HepG2 (cell line): Measurements from ENCODE around the gene CAMKK1. TPM values are rescaled to one million over a fixed set of nuclear protein-coding genes. Genes with fewer than 3 reads are reported as not detected.
"Not testable (repeated sequence)": the region's sequence is repeated elsewhere in the genome, so short reads cannot be mapped to it uniquely, and the experiment has no call there.

Experiments used
- ATAC-seq: fragments of 200-7000 bp; cut with Tn5 transposase; 3 replicates; pipeline ENCODE4 v1.9.1; 2020; ENCODE audit warnings: mild to moderate bottlenecking, moderate library complexity
- BruUV-seq: library from RNA; stranded (reverse); fragments of 400-500 nt; replicated peaks from 2 replicates; lab custom pipeline; 2021; lab: Mats Ljungman, UMichigan
- CTCF ChIA-PET: fragments of 300-600 bp; formaldehyde crosslinking; extraction: SDS; loops from one replicate; lab custom pipeline; 2021; ENCODE audit warnings: low total read pairs, inconsistent platforms, low intra/inter-chr PET ratio; lab: Yijun Ruan, JAX
- POLR2A ChIA-PET: fragments of 350-600 bp; sonication (Branson Sonifier 250); formaldehyde crosslinking; loops from one replicate; lab custom pipeline; 2020; ENCODE audit warnings: antibody characterized with exemption, inconsistent platforms; lab: Yijun Ruan, JAX
- DNase-seq: peaks from one replicate; pipeline ENCODE4 v3.0.0-alpha.2; 2015; ENCODE audit warnings: low spot score
- FAIRE-seq: peaks from 3 replicates; lab custom pipeline; 2011; peaks lifted over from hg19 to GRCh38; lab: Jason Lieb, UNC
- H2AFZ ChIP-seq: one replicate; pipeline ENCODE4 v1.6.1; 2011; ENCODE audit warnings: low read length, inconsistent platforms
- H3K27ac ChIP-seq: fragments of 300-600 bp; 3 replicates; pipeline ENCODE4 v1.8.0; 2011; ENCODE audit warnings: mixed run types, mild to moderate bottlenecking, mixed read lengths, low read length, inconsistent platforms; ENCODE audit not compliant: insufficient read depth; ENCODE audit errors: extremely low read length
- H3K27me3 ChIP-seq, 2 experiments: fragments of 200-600 bp in 1 of 2; 2 replicates in 1 of 2; 3 replicates in 1 of 2; pipeline versions ENCODE4 v1.6.0 to v1.8.0; 2011; ENCODE audit warnings: low read length in 2 of 2, mild to moderate bottlenecking in 2 of 2, moderate library complexity in 2 of 2, inconsistent platforms in 1 of 2; ENCODE audit not compliant: insufficient read depth in 2 of 2, control insufficient read depth in 1 of 2
- H3K36me3 ChIP-seq, 2 experiments: fragments of 200-600 bp in 1 of 2; replicated peaks in 1 of 2; 2 replicates in 1 of 2; 3 replicates in 1 of 2; pipeline versions ENCODE4 v1.5.1 to v1.8.0; 2011; ENCODE audit warnings: low read length in 2 of 2, inconsistent platforms in 1 of 2; ENCODE audit not compliant: insufficient read depth in 2 of 2, control insufficient read depth in 1 of 2
- H3K4me1 ChIP-seq: 2 replicates; pipeline ENCODE4 v1.5.1; 2012; ENCODE audit warnings: low read length, inconsistent platforms; ENCODE audit not compliant: insufficient read depth
- H3K4me2 ChIP-seq: 2 replicates; pipeline ENCODE4 v1.6.0; 2011; ENCODE audit warnings: low read depth, low read length, inconsistent platforms
- H3K4me3 ChIP-seq, 3 experiments: fragments of 200-600 bp in 1 of 3; sonication (generic), shearing (Covaris generic) in 1 of 3; replicated peaks in 1 of 3; 2 replicates each; pipeline ENCODE4 v1.5.1; 2011 to 2016; ENCODE audit warnings: low read length in 3 of 3, inconsistent platforms in 2 of 3, low read depth in 2 of 3, mild to moderate bottlenecking in 2 of 3, control low read depth in 1 of 3, mixed read lengths in 1 of 3; ENCODE audit not compliant: insufficient read depth in 1 of 3
- H3K79me2 ChIP-seq: one replicate; pipeline ENCODE4 v1.6.1; 2011; ENCODE audit warnings: low read length, inconsistent platforms; ENCODE audit not compliant: insufficient read depth
- H3K9ac ChIP-seq: 2 replicates; pipeline ENCODE4 v1.6.0; 2011; ENCODE audit warnings: mild to moderate bottlenecking, low read depth, low read length, inconsistent platforms; ENCODE audit not compliant: insufficient read depth
- H3K9me3 ChIP-seq: 2 replicates; pipeline ENCODE4 v1.5.1; 2012; ENCODE audit warnings: mild to moderate bottlenecking, low read length
- H4K20me1 ChIP-seq: 2 replicates; pipeline ENCODE4 v1.6.0; 2011; ENCODE audit warnings: inconsistent platforms, mild to moderate bottlenecking, low read length, moderate library complexity; ENCODE audit not compliant: insufficient read depth
- BCLAF1 ChIP-seq: fragments of 450-650 bp; IDR thresholded peaks from 2 replicates; pipeline ENCODE4 v1.6.1; 2017; ENCODE audit warnings: mild to moderate bottlenecking
- CBX2 ChIP-seq, 2 experiments: fragments of 200-600 bp in 1 of 2; sonication (generic); formaldehyde crosslinking in 1 of 2; IDR thresholded peaks; 2 replicates each; pipeline versions ENCODE4 v1.7.0 to v1.8.1; 2018 to 2022; ENCODE audit warnings: low read depth in 2 of 2, low read length in 1 of 2, mild to moderate bottlenecking in 1 of 2, missing genetic modification reagents in 1 of 2
- STAG1 ChIP-seq: sonication (generic); formaldehyde crosslinking; IDR thresholded peaks from 2 replicates; pipeline ENCODE4 v1.4.0; 2020; ENCODE audit warnings: missing genetic modification reagents
- TP53 ChIP-seq: sonication (generic); formaldehyde crosslinking; conservative IDR thresholded peaks from 2 replicates; pipeline ENCODE4 v1.4.0; 2020; ENCODE audit warnings: missing genetic modification reagents
- WGBS: methylation state at CpG from one replicate; pipeline ENCODE4 v1.1.6; 2017; ENCODE audit warnings: low lambda C conversion rate; 5-methylcytosine and 5-hydroxymethylcytosine counted together
- in situ Hi-C: cut with HindIII; loops from 2 replicates; pipeline ENCODE4 v1.10.0; 2017; ENCODE audit warnings: low pct_unique_long_range_greater_than_20kb; ENCODE audit not compliant: extremely low pct_ligation_motif_present
- intact Hi-C: fragments of 100-400 bp; cut with micrococcal nuclease; formaldehyde crosslinking; loops from one replicate; pipeline ENCODE4 v1.10.0; 2022; ENCODE audit not compliant: unreplicated experiment
- polyA plus RNA-seq, 8 experiments: library from polyadenylated mRNA; depleted of rRNA in 3 of 8; stranded (reverse) in 7 of 8; unstranded in 1 of 8; fragments of >200 nt; fragmentation: Illumina TruSeq in 4 of 8; extraction: Trizol in 4 of 8; gene quantifications; 2 replicates each; pipeline versions ENCODE4 v1.2.1 to v1.2.3, GENCODE V29; 2011 to 2016; ENCODE audit warnings: low read depth in 4 of 8, missing spikeins in 1 of 8, mixed read lengths in 1 of 8; ENCODE audit not compliant: insufficient read depth in 1 of 8
- total RNA-seq, 5 experiments: library from RNA; depleted of rRNA; stranded (reverse); fragments of >200 nt; fragmentation: Illumina TruSeq; extraction: Trizol; gene quantifications; 2 replicates each; pipeline ENCODE4 v1.2.3, GENCODE V29; 2016; ENCODE audit warnings: low read depth in 1 of 5

The CAMKK1 gene
- total and polyA plus RNA-seq, 2 of the 13 experiments (the other 11 are each of a cell fraction or from before 2014, with no cell fraction given) = 1.5 to 1.6 TPM

- TF ChIP-seq BCLAF1 = no peak
Measured at GRCh38 chr17:3857261-3858105, 35.4 kb downstream of the CAMKK1 start (continued).

DNA sequence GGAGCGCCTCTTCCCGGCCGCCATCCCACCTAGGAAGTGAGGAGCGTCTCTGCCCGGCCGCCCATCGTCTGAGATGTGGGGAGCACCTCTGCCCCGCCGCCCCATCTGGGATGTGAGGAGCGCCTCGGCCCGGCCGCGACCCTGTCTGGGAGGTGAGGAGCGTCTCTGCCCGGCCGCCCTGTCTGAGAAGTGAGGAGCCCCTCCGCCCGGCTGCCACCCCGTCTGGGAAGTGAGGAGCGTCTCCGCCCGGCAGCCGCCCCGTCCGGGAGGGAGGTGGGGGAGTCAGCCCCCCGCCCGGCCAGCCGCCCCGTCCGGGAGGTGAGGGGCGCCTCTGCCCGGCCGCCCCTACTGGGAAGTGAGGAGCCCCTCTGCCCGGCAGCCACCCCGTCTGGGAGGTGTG, 38.6 kb downstream of the CAMKK1 start:
- POLR2A ChIA-PET, FAIRE-seq, H3K4me3 ChIP-seq, H3K9ac ChIP-seq, ATAC-seq, H3K9me3 ChIP-seq, H3K27ac ChIP-seq, intact Hi-C loops, H3K79me2 ChIP-seq, CTCF ChIA-PET, H3K4me2 ChIP-seq, H3K36me3 ChIP-seq, H3K27me3 ChIP-seq, H4K20me1 ChIP-seq, H2AFZ ChIP-seq, in situ Hi-C loops, BruUV-seq, DNase-seq: not testable (repeated sequence)
- peaks cover 28% of the 10 kb centered on the region for H3K4me1 ChIP-seq
- 12% methylated on average over 2 of the region's 36 CpGs for WGBS

GRCh38 chr17:3852561-3852960, 40.3 kb downstream of the CAMKK1 start:
- no peaks in the 10 kb centered on the region for H3K9me3 ChIP-seq
- no peaks in the 10 kb centered on the region for H4K20me1 ChIP-seq
- in situ Hi-C loops = no loop called here
- ATAC-seq = no peak
- ChIA-PET CTCF (no interaction called here), POLR2A (no interaction called here)
- 78% methylated on average over 10 of the region's 10 CpGs for WGBS
- H3K9ac ChIP-seq = no peak overlapping the region
- DNase-seq = no peak
- H3K79me2 ChIP-seq = no peaks in the 10 kb centered on the region
- intact Hi-C loops = no loop called here
- peaks cover 24% of the 10 kb centered on the region for H3K4me1 ChIP-seq
- no TSS peak for BruUV-seq
- FAIRE-seq = no peak
- no peak overlapping the region for H3K27ac ChIP-seq
- 0 out of 5 replicates have a peak, but pooled peaks cover 0 to 2% of the 10 kb centered on the region in 2 experiments for H3K27me3 ChIP-seq
- H3K4me2 ChIP-seq = no peak overlapping the region
- H3K4me3 ChIP-seq = no peak overlapping the region
- no peak overlapping the region for H2AFZ ChIP-seq
- no peaks in the 10 kb centered on the region for H3K36me3 ChIP-seq
- TF ChIP-seq CBX2 (IDR thresholded peaks at IDR 0.05; ENCODE audit: low read depth, low read length) (no peak), CBX2 (CRISPR knock-in tag; IDR thresholded peaks at IDR 0.05; ENCODE audit: low read depth) (no peak), TP53 (CRISPR knock-in tag) (no peak), STAG1 (CRISPR knock-in tag) (no peak)
